ENCODE results near the gene ZFHX3.

Gene ZFHX3

GRCh38 chr16:72917051-72917450 is 130.9 kb downstream of the ZFHX3 start:
- TF ChIP-seq, protein P1, sequence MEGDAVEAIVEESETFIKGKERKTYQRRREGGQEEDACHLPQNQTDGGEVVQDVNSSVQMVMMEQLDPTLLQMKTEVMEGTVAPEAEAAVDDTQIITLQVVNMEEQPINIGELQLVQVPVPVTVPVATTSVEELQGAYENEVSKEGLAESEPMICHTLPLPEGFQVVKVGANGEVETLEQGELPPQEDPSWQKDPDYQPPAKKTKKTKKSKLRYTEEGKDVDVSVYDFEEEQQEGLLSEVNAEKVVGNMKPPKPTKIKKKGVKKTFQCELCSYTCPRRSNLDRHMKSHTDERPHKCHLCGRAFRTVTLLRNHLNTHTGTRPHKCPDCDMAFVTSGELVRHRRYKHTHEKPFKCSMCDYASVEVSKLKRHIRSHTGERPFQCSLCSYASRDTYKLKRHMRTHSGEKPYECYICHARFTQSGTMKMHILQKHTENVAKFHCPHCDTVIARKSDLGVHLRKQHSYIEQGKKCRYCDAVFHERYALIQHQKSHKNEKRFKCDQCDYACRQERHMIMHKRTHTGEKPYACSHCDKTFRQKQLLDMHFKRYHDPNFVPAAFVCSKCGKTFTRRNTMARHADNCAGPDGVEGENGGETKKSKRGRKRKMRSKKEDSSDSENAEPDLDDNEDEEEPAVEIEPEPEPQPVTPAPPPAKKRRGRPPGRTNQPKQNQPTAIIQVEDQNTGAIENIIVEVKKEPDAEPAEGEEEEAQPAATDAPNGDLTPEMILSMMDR (IDR thresholded peaks at IDR 0.05; ENCODE audit: control extremely low read depth, extremely low read depth, low read depth, missing control alignments): no peak
- ChIA-PET CTCF (no interaction called here), POLR2A (no interaction called here)
- no peak for DNase-seq (ENCODE audit: extremely low spot score)

GRCh38 chr16:72915331-72915730 is 132.6 kb downstream of the ZFHX3 start:
- TF ChIP-seq, protein P1 (IDR thresholded peaks at IDR 0.05; ENCODE audit: control extremely low read depth, extremely low read depth, low read depth, missing control alignments): no peak
- POLR2A ChIA-PET: no interaction called here
- DNase-seq (ENCODE audit: extremely low spot score): no peak
- CTCF ChIA-PET: no interaction called here

- ChIA-PET CTCF (interaction anchor here (1.5 kb wide), 1 partner anchor 411 kb away, joined by 5 read pairs; no protein-coding TSS in a partner anchor), POLR2A (no interaction called here)
- TF ChIP-seq, protein P1 (IDR thresholded peaks at IDR 0.05; ENCODE audit: control extremely low read depth, extremely low read depth, low read depth, missing control alignments): no peak
- DNase-seq (ENCODE audit: extremely low spot score): no peak
These were observed 134.4 kb downstream of the ZFHX3 start for GRCh38 chr16:72913551-72913950.

DNA sequence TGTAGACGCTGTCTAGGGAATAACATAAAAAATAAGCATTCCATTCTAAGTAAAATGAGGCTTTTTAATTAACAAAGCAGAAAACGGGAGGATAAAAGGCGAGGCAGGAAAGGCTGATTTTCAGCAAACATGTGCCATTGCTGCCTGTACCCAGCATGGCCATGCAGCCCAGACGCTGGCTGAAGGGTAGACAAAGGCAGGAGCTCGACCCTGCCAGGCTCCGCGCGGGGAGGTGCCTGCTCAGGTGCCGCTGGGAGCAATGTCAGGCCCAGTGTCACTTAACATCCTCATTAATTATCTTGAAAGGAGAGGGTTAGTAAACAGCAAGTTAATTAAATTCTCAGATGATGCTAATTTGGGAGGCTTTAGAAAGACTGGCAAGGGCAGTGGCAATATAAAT is 136.0 kb downstream of the ZFHX3 start:
- TF ChIP-seq, protein P1 (IDR thresholded peaks at IDR 0.05; ENCODE audit: control extremely low read depth, extremely low read depth, low read depth, missing control alignments): no peak
- ChIA-PET CTCF (interaction anchor here (0.9 kb wide), 1 partner anchor 23 kb away, joined by 4 read pairs; no protein-coding TSS in a partner anchor), POLR2A (no interaction called here)

GRCh38 chr16:72910875-72911274 is 137.1 kb downstream of the ZFHX3 start:
- DNase-seq (ENCODE audit: extremely low spot score): no peak

More for the DNA sequence above, 136.0 kb downstream of the ZFHX3 start:
- DNase-seq (ENCODE audit: extremely low spot score): no peak

GRCh38 chr16:72910381-72910780 is 137.5 kb downstream of the ZFHX3 start:
- CTCF ChIA-PET: interaction anchor here (1.4 to 1.5 kb wide), 3 partner anchors 13 to 78 kb away, joined by 3 to 5 read pairs (median 4); no protein-coding TSS in a partner anchor
- no peak for DNase-seq (ENCODE audit: extremely low spot score)
- TF ChIP-seq, protein P1 (IDR thresholded peaks at IDR 0.05; ENCODE audit: control extremely low read depth, extremely low read depth, low read depth, missing control alignments): no peak
- POLR2A ChIA-PET: no interaction called here

More at GRCh38 chr16:72910875-72911274, 137.1 kb downstream of the ZFHX3 start:
- POLR2A ChIA-PET: no interaction called here
- CTCF ChIA-PET: interaction anchor here (1.4 to 1.5 kb wide), 3 partner anchors 14 to 78 kb away, joined by 3 to 5 read pairs (median 4); no protein-coding TSS in a partner anchor
- TF ChIP-seq, protein P1 (IDR thresholded peaks at IDR 0.05; ENCODE audit: control extremely low read depth, extremely low read depth, low read depth, missing control alignments): no peak

Data from GM10248 (cell line).